Ramos (cell line): ENCODE measurements around the gene CNBD2.
"Not testable (repeated sequence)": the region's sequence is repeated elsewhere in the genome, so short reads cannot be mapped to it uniquely, and the experiment has no call there.

ENCODE experiments used
- in situ Hi-C: fragments of 300-500 bp; cut with MboI; formaldehyde crosslinking; loops from one replicate; pipeline ENCODE4 v1.14.3; 2022; ENCODE audit warnings: low sequenced_read_pairs; ENCODE audit not compliant: unreplicated experiment

CNBD2 gene

GRCh38 chr20:35967979-35968640 is at the start of gene CNBD2:
TSS of gene CNBD2 (plus strand) at chr20:35968590. CDS start at chr20:35968763, 173 bp downstream.
- in situ Hi-C loops: no loop called here

GRCh38 chr20:35920523-35920922 is 47.9 kb upstream of the CNBD2 start:
- in situ Hi-C loops: no loop called here

- in situ Hi-C loops: no loop called here
Measured at GRCh38 chr20:35929301-35929700, 39.1 kb upstream of the CNBD2 start.

- in situ Hi-C loops: no loop called here
Measured at GRCh38 chr20:35934050-35934449, 34.3 kb upstream of the CNBD2 start.

- in situ Hi-C loops: no loop called here
Measured at GRCh38 chr20:35939264-35939663, 29.1 kb upstream of the CNBD2 start.

GRCh38 chr20:35941620-35942019 is 26.8 kb upstream of the CNBD2 start:
- in situ Hi-C loops: no loop called here

GRCh38 chr20:35942243-35942642 is 26.1 kb upstream of the CNBD2 start:
- in situ Hi-C loops: no loop called here

- in situ Hi-C loops: no loop called here
Measured at GRCh38 chr20:35947489-35947888, 20.9 kb upstream of the CNBD2 start.

GRCh38 chr20:35947907-35948306 is 20.5 kb upstream of the CNBD2 start:
- in situ Hi-C loops: no loop called here

- in situ Hi-C loops: no loop called here
Measured at GRCh38 chr20:35950093-35950492, 18.3 kb upstream of the CNBD2 start.

GRCh38 chr20:35952080-35952479 is 16.3 kb upstream of the CNBD2 start:
- in situ Hi-C loops: not testable (repeated sequence)

- in situ Hi-C loops: no loop called here
Measured at GRCh38 chr20:35952480-35953386, 15.7 kb upstream of the CNBD2 start.

GRCh38 chr20:35953387-35954199 is 14.8 kb upstream of the CNBD2 start:
- in situ Hi-C loops: no loop called here

GRCh38 chr20:35954200-35954906 is 14.0 kb upstream of the CNBD2 start, which contains the start of gene SCAND1:
TSS of gene SCAND1 (minus strand) at chr20:35954502. CDS start at chr20:35954284, 218 bp downstream.
- in situ Hi-C loops: no loop called here

GRCh38 chr20:35954907-35955251 is 13.5 kb upstream of the CNBD2 start:
- in situ Hi-C loops: no loop called here

GRCh38 chr20:35956616-35957015 is 11.8 kb upstream of the CNBD2 start:
- in situ Hi-C loops: no loop called here

- in situ Hi-C loops: not testable (repeated sequence)
Measured at GRCh38 chr20:35959291-35959690, 9.1 kb upstream of the CNBD2 start.

- in situ Hi-C loops: no loop called here
Measured at GRCh38 chr20:35963878-35964277, 4.5 kb upstream of the CNBD2 start.

- in situ Hi-C loops: no loop called here
Measured at GRCh38 chr20:35968930-35969329, 540 bp downstream of the CNBD2 start.

- in situ Hi-C loops: no loop called here
Measured at GRCh38 chr20:35971981-35972380, 3.6 kb downstream of the CNBD2 start.
